Germinal center (tissue), 1 donor: ENCODE results near the gene FAM228A.

Experiments used
- DNase-seq: peaks from one replicate; pipeline ENCODE4 v3.0.0; 2012; ENCODE audit warnings: mixed read lengths, low spot score

FAM228A gene

GRCh38 chr2:24228470-24228869 lies 53.6 kb downstream of the FAM228A start:
- no peak for DNase-seq

DNA sequence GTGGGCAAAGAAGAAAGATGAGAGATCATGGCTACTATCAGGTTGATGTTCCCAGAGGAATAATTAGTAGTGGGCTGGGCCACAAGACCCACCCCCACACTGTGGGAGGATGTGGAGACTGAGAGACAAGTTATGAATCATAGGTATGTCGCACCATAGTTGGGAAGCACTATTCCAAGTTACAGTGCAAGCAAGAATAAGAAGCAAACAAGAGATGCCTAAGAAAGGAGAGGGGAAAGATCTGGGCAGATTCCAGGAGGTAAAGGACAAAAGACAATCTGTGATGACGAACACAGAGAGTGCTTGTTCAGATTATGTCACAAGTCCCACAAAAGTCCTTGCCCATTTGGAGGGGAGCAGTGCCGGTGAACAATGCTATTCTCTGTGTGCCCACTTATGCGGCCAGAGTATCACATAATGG lies 56.6 kb downstream of the FAM228A start:
- no peak for DNase-seq

DNA sequence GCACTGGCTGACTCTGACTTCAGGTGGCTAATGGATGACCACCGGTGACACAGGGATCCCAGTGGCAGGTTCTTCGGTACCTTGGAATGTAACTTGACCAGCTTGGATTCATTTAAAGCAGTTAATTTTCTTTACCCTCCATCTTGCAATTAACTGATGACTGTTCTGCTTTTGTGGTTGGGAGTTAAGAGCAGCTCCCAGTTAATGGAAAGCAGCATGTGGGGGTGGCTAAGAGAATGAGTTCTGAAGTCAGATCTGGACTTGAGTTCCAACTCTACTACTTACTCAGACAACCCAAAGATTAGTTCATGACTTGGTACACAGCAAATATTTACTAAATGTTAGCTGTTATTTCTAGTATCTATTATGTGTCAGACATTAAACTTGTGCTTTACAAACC lies 58.5 kb downstream of the FAM228A start:
- no peak for DNase-seq

DNA sequence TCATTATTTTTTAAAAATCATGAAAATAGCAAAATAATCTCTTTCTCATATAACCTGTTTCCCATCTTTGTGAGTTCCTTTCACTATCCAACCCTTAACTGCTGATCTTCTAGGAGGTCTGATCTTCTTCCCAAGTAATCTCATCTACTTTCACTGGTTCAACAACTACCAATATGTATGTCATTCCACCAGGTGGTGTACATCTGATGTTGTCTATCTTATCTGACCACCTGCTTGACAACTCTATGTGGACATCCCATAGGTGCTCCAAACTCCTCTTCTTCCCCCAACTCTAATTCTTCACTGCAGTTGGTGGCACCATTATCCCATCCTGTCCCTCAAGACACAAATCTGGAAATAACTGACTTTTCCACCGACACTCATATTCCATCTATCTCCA lies 62.5 kb downstream of the FAM228A start:
- DNase-seq = no peak

DNA sequence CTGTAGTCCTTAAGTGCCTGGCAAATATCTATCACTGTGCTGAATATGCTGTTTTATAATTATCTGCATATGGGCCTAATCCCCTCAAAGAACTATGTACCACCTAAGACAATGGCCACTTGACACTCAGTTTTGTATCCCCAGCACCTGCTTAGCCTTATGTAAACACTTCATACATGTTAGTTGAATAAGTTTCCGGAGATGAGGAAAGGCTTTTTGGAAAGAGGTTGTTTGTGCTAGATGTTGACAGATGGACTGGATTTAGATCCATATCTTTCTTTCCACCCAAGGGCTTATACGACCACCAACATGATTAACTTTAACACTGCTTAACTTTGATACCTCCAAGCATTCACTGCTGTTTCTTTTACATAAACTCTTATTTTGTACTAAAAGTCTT lies 63.3 kb downstream of the FAM228A start:
- DNase-seq = no peak

DNA sequence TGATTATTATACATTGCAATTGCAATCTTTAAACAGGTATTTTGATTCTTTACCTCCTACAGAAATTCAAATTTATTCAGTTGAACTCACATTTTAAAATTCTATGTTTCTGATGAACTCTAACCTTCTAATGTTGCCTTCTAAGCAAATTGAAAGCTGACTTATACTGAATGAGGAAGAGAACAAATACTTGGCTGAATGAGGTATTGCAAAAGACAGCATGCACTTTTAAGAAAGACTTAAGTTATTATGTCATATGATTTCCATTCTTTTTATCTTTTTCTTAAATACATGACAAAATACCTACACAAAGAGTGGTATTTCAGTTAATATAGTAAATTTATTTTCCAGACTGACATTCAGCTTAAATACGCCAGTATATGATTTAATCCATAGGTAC lies 64.7 kb downstream of the FAM228A start:
- DNase-seq = no peak
